ENCODE data around the gene CDKAL1. TPM values are rescaled to one million over a fixed set of nuclear protein-coding genes. Genes with fewer than 3 reads are reported as not detected.

Gene CDKAL1
- total RNA-seq, 1 experiment from 2014 or later: 16.1 TPM

- Histone ChIP-seq H3F3A (ENCODE audit: insufficient read depth, low read depth) (no peaks in the 10 kb centered on the region), H3K27ac (no peak overlapping the region), H3K4me2 (no peak overlapping the region), H3K9me2 (ENCODE audit: insufficient read depth) (no peaks in the 10 kb centered on the region), H4K20me1 (ENCODE audit: insufficient read depth) (no peaks in the 10 kb centered on the region), H3K36me3 (ENCODE audit: low read depth) (no peaks in the 10 kb centered on the region), H2AFZ (no peak overlapping the region), H3K27me3 (ENCODE audit: insufficient read depth, low read depth) (no peaks in the 10 kb centered on the region), H3K4me1 (replicated peaks; ENCODE audit: insufficient read depth) (no peaks in the 10 kb centered on the region), H3K4me3 (no peak overlapping the region), H3K9me3 (ENCODE audit: insufficient read depth, low read depth) (no peaks in the 10 kb centered on the region), H3K79me2 (ENCODE audit: low read depth) (no peaks in the 10 kb centered on the region)
- DNase-seq: no peak
- ChIA-PET CTCF (no interaction called here), POLR2A (ENCODE audit: unreplicated experiment) (interaction anchor here (0.5 to 0.7 kb wide), 2 partner anchors 27 to 393 kb away, joined by 3 to 4 read pairs; no protein-coding TSS in a partner anchor)
- no TSS peak for BruUV-seq (replicated peaks)
- intact Hi-C loops (cut with micrococcal nuclease; ENCODE audit: unreplicated experiment): no loop called here
- TF ChIP-seq, protein P1, sequence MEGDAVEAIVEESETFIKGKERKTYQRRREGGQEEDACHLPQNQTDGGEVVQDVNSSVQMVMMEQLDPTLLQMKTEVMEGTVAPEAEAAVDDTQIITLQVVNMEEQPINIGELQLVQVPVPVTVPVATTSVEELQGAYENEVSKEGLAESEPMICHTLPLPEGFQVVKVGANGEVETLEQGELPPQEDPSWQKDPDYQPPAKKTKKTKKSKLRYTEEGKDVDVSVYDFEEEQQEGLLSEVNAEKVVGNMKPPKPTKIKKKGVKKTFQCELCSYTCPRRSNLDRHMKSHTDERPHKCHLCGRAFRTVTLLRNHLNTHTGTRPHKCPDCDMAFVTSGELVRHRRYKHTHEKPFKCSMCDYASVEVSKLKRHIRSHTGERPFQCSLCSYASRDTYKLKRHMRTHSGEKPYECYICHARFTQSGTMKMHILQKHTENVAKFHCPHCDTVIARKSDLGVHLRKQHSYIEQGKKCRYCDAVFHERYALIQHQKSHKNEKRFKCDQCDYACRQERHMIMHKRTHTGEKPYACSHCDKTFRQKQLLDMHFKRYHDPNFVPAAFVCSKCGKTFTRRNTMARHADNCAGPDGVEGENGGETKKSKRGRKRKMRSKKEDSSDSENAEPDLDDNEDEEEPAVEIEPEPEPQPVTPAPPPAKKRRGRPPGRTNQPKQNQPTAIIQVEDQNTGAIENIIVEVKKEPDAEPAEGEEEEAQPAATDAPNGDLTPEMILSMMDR (conservative IDR thresholded peaks at IDR 0.05): no peak
- TF ChIP-seq EZH2 (IDR thresholded peaks at IDR 0.05; ENCODE audit: low read depth): no peak
These were observed 527.6 kb downstream of the CDKAL1 start for GRCh38 chr6:21061892-21062291.

DNA sequence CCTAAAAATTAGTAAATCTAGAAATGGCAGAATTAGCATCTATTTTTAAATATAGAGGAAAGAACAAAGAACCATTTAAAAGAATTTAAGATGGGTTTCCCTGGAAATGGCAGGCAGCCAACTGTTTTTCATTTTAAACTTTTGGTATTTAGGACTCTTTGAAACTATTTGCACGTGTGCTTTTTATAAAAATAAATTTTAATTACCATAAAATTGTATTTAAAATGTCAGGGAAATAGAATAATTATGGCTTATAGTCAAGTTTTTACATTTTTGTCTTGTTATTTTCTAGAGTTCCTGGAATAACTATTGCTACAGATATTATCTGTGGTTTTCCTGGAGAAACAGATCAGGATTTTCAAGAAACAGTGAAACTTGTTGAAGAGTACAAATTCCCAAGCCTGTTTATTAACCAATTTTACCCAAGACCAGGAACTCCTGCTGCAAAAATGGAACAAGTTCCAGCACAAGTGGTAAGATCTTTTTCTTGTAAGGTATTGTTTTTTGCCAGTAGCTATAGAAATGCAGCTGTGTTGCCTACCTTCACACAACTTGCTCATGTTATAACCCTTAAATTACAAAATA is 530.6 kb downstream of the CDKAL1 start:
- no peaks in the 10 kb centered on the region for H3K9me2 ChIP-seq (ENCODE audit: insufficient read depth)
- no peak overlapping the region for H3K4me3 ChIP-seq
- no peaks in the 10 kb centered on the region for H3K79me2 ChIP-seq (ENCODE audit: low read depth)
- BruUV-seq (replicated peaks): no TSS peak
- intact Hi-C loops (cut with micrococcal nuclease; ENCODE audit: unreplicated experiment): no loop called here
- no peaks in the 10 kb centered on the region for H3K4me1 ChIP-seq (replicated peaks; ENCODE audit: insufficient read depth)
- no peaks in the 10 kb centered on the region for H4K20me1 ChIP-seq (ENCODE audit: insufficient read depth)
- H3K36me3 ChIP-seq (ENCODE audit: low read depth): no peaks in the 10 kb centered on the region
- H3K4me2 ChIP-seq: no peak overlapping the region
- DNase-seq: no peak
- no peaks in the 10 kb centered on the region for H3F3A ChIP-seq (ENCODE audit: insufficient read depth, low read depth)
- no peak for TF ChIP-seq EZH2 (IDR thresholded peaks at IDR 0.05; ENCODE audit: low read depth)
- TF ChIP-seq, protein P1 (conservative IDR thresholded peaks at IDR 0.05): no peak
- H3K27ac ChIP-seq: no peak overlapping the region
- H3K9me3 ChIP-seq (ENCODE audit: insufficient read depth, low read depth): no peaks in the 10 kb centered on the region
- ChIA-PET POLR2A (ENCODE audit: unreplicated experiment) (interaction anchor here (0.6 kb wide), 1 partner anchor 43 kb away, joined by 3 read pairs; no protein-coding TSS in a partner anchor), CTCF (interaction anchor here (0.7 kb wide), 1 partner anchor 12 kb away, joined by 3 read pairs; no protein-coding TSS in a partner anchor)
- no peak overlapping the region for H2AFZ ChIP-seq
- no peaks in the 10 kb centered on the region for H3K27me3 ChIP-seq (ENCODE audit: insufficient read depth, low read depth)

GRCh38 chr6:21067521-21067920 is 533.3 kb downstream of the CDKAL1 start:
- no peaks in the 10 kb centered on the region for H3K27me3 ChIP-seq (ENCODE audit: insufficient read depth, low read depth)
- no peak overlapping the region for H3K4me3 ChIP-seq
- intact Hi-C loops (cut with micrococcal nuclease; ENCODE audit: unreplicated experiment): no loop called here
- no peaks in the 10 kb centered on the region for H3K36me3 ChIP-seq (ENCODE audit: low read depth)
- no peak overlapping the region for H3K4me2 ChIP-seq
- POLR2A ChIA-PET (ENCODE audit: unreplicated experiment): no interaction called here
- H4K20me1 ChIP-seq (ENCODE audit: insufficient read depth): no peaks in the 10 kb centered on the region
- CTCF ChIA-PET: no interaction called here
- H3K4me1 ChIP-seq (replicated peaks; ENCODE audit: insufficient read depth): no peaks in the 10 kb centered on the region
- H3K9me3 ChIP-seq (ENCODE audit: insufficient read depth, low read depth): no peaks in the 10 kb centered on the region
- H3F3A ChIP-seq (ENCODE audit: insufficient read depth, low read depth): no peaks in the 10 kb centered on the region
- no peaks in the 10 kb centered on the region for H3K79me2 ChIP-seq (ENCODE audit: low read depth)
- DNase-seq: no peak
- no TSS peak for BruUV-seq (replicated peaks)
- no peaks in the 10 kb centered on the region for H3K9me2 ChIP-seq (ENCODE audit: insufficient read depth)
- TF ChIP-seq, protein P1 (conservative IDR thresholded peaks at IDR 0.05): no peak
- H2AFZ ChIP-seq: no peak overlapping the region
- no peak overlapping the region for H3K27ac ChIP-seq
